CD4-positive, CD25-positive, alpha-beta regulatory T cell (primary cell): ENCODE data around the gene AKR1E2. TPM values are rescaled to one million over a fixed set of nuclear protein-coding genes. Genes with fewer than 3 reads are reported as not detected.

ENCODE experiments used
- ATAC-seq, 2 donors: fragments of 150-1000 bp; cut with Tn5 transposase; one replicate each; pipeline ENCODE4 v1.10.0; 2021; ENCODE audit warnings: low read depth in 2 of 2, moderate number of reproducible peaks in 2 of 2, moderate library complexity in 1 of 2
- DNase-seq, 3 donors: peaks; one replicate each; pipeline versions ENCODE4 v3.0.0 to v3.0.0-alpha.2; 2012 to 2022; ENCODE audit warnings: mixed read lengths in 1 of 3
- H3K27ac ChIP-seq: one replicate; pipeline ENCODE4 v1.7.0; 2013; ENCODE audit warnings: mild to moderate bottlenecking, low read length; ENCODE audit not compliant: insufficient read depth, poor library complexity, severe bottlenecking
- H3K27me3 ChIP-seq: one replicate; pipeline ENCODE4 v1.7.0; 2013; ENCODE audit warnings: low read length; ENCODE audit not compliant: control insufficient read depth, insufficient read depth
- H3K36me3 ChIP-seq: one replicate; pipeline ENCODE4 v1.7.0; 2013; ENCODE audit warnings: mild to moderate bottlenecking, low read length, moderate library complexity; ENCODE audit not compliant: control insufficient read depth, insufficient read depth
- H3K4me1 ChIP-seq: 2 replicates; pipeline ENCODE4 v1.7.0; 2013; ENCODE audit warnings: mild to moderate bottlenecking, low read length; ENCODE audit not compliant: insufficient read depth, control insufficient read depth, poor library complexity, severe bottlenecking
- H3K4me3 ChIP-seq: one replicate; pipeline ENCODE4 v1.7.0; 2013; ENCODE audit warnings: low read depth, mild to moderate bottlenecking, low read length, moderate library complexity
- H3K9me3 ChIP-seq, 2 experiments: 1 replicate in 1 of 2; 2 replicates in 1 of 2; pipeline ENCODE4 v1.7.0; 2013; ENCODE audit warnings: low read length in 2 of 2, mild to moderate bottlenecking in 1 of 2, moderate library complexity in 1 of 2; ENCODE audit not compliant: control insufficient read depth in 2 of 2
- H3K27ac Mint-ChIP-seq, 3 donors: one replicate each; pipeline ENCODE4 v1.8.0; 2020 to 2022; ENCODE audit warnings: mild to moderate bottlenecking in 3 of 3, mixed read lengths in 3 of 3, moderate library complexity in 2 of 3
- H3K27me3 Mint-ChIP-seq: one replicate; pipeline ENCODE4 v1.8.0; 2022; ENCODE audit warnings: mild to moderate bottlenecking, mixed read lengths
- H3K36me3 Mint-ChIP-seq: one replicate; pipeline ENCODE4 v1.8.0; 2020; ENCODE audit warnings: mixed read lengths
- H3K4me1 Mint-ChIP-seq, 4 donors: one replicate each; pipeline ENCODE4 v1.8.0; 2020 to 2022; ENCODE audit warnings: mixed read lengths in 4 of 4, mild to moderate bottlenecking in 1 of 4
- H3K4me3 Mint-ChIP-seq, 4 donors: one replicate each; pipeline ENCODE4 v1.8.0; 2020 to 2022; ENCODE audit warnings: mild to moderate bottlenecking in 4 of 4, mixed read lengths in 4 of 4, moderate library complexity in 3 of 4
- H3K9me3 Mint-ChIP-seq, 7 donors: one replicate each; pipeline ENCODE4 v1.8.0; 2020 to 2022; ENCODE audit warnings: mixed read lengths in 7 of 7, mild to moderate bottlenecking in 3 of 7, moderate library complexity in 2 of 7
- polyA plus RNA-seq, 4 donors: library from polyadenylated mRNA; unstranded; fragments of 300-500 nt; fragmentation: Illumina TruSeq; gene quantifications; one replicate each; pipeline ENCODE4 v1.2.3, GENCODE V29; 2021
- total RNA-seq: library from RNA; stranded (reverse); gene quantifications from one replicate; pipeline ENCODE4 v1.2.3, GENCODE V29; 2022

The AKR1E2 gene
- total and polyA plus RNA-seq, 5 donors from 2014 or later = 0.26 to 4.5 (median 0.76) TPM; not detected in 1

GRCh38 chr10:4846775-4847174 is 20.8 kb downstream of the AKR1E2 start:
- no peaks in the 10 kb centered on the region for H3K9me3 ChIP-seq
- no peak overlapping the region for H3K4me3 ChIP-seq
- H3K27me3 Mint-ChIP-seq = no peaks in the 10 kb centered on the region
- no peak overlapping the region for H3K27ac Mint-ChIP-seq
- H3K4me1 ChIP-seq = no peaks in the 10 kb centered on the region
- ATAC-seq (no peak), DNase-seq (no peak)
- H3K36me3 ChIP-seq = no peaks in the 10 kb centered on the region
- peaks cover 6% of the 10 kb centered on the region for H3K36me3 Mint-ChIP-seq
- no peak overlapping the region for H3K27ac ChIP-seq
- H3K4me3 Mint-ChIP-seq = no peak overlapping the region
- H3K9me3 Mint-ChIP-seq = no peaks in the 10 kb centered on the region
- H3K4me1 Mint-ChIP-seq = peaks cover 0 to 10% (median 2%) of the 10 kb centered on the region in 4 donors
- H3K27me3 ChIP-seq = no peaks in the 10 kb centered on the region

DNA sequence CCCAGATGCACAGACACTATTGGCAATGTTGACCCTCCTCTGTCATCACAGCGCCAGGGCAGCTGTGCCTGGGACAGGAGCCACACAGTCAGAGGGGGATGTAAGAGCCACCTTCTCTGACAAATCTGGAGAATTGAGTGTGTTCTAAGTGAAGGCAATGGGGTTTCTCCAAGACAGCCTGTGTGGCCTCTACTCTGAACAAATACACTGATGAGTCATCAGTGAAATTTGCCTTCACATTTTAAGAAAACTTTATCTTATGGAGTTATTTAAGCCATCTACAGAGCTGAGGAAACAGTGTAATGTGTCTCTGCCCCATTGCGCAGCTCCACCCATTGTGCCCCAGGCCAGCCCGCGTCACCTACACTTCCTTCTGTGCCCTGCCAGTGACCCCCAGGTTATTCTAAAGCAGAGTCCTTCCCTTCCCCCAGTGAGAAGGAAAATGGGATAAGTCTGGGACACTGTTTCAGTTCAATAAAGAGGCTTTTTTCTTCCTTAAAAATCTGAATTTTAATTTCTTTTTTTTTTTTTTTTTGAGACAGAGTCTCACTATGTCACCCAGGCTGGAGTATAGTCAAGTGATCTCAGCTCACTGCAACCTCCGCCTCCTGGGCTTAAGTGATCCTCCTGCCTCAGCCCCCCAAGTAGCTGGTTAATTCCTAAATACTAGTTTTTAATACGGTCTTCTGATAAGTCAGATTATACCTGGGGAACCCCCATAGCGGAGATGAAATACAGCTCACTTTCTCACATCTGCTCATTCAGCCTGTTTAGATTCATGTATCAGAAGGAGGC is 21.8 kb downstream of the AKR1E2 start:
- H3K27me3 ChIP-seq = no peaks in the 10 kb centered on the region
- no peaks in the 10 kb centered on the region for H3K36me3 ChIP-seq
- Mint-ChIP-seq H3K27me3 (peaks cover 2% of the 10 kb centered on the region), H3K27ac (no peak overlapping the region), H3K36me3 (peaks cover 6% of the 10 kb centered on the region), H3K4me1 (peaks cover 0 to 10% (median 2%) of the 10 kb centered on the region in 4 donors), H3K9me3 (no peaks in the 10 kb centered on the region), H3K4me3 (no peak overlapping the region)
- H3K27ac ChIP-seq = no peak overlapping the region
- DNase-seq = no peak
- ATAC-seq = no peak
- H3K9me3 ChIP-seq = no peaks in the 10 kb centered on the region
- no peaks in the 10 kb centered on the region for H3K4me1 ChIP-seq
- H3K4me3 ChIP-seq = no peak overlapping the region

DNA sequence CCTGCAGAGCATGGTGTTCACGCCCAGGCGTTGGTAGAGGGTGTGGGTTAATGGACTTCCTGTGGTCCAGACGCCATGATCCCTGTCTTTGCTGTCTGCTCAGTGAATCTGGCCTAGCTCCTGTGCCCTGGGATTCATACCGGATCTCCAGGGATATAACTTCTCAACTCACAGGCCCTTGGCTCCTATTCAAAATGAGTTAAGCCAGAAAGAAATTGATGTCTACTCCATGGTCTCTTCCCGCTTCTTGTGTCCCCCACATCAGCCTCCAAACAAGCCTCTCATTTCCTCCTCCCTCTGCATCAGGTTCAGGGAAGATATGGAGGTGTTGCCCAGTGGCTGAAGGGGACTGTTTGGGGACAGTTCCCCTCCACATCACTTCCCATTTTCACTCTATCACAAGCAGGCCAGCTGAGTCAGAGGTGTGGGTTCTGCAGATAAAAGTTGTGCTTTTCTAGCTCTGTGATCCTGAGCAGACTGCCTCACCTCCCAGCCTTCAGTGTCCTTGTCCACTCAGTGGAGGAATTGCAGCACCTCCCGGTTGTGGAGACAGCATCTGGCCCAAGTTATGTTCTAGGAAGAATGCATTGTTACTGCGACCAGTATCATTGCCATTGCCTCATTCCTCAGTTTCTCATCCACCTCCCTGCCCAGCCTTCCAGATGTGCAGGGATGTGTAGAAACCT is 22.5 kb downstream of the AKR1E2 start:
- no peak for ATAC-seq
- H3K9me3 Mint-ChIP-seq = no peaks in the 10 kb centered on the region

GRCh38 chr10:4849042-4849402 is 23.0 kb downstream of the AKR1E2 start:
- H3K36me3 Mint-ChIP-seq = peaks cover 4% of the 10 kb centered on the region
- no peak for ATAC-seq
- no peak overlapping the region for H3K27ac Mint-ChIP-seq
- no peaks in the 10 kb centered on the region for H3K27me3 ChIP-seq
- H3K4me3 ChIP-seq = no peak overlapping the region
- peaks cover 0 to 10% (median 2%) of the 10 kb centered on the region in 4 donors for H3K4me1 Mint-ChIP-seq
- peaks cover 4% of the 10 kb centered on the region for H3K27me3 Mint-ChIP-seq
- no peaks in the 10 kb centered on the region for H3K9me3 Mint-ChIP-seq
- H3K9me3 ChIP-seq = no peaks in the 10 kb centered on the region
- DNase-seq = no peak
- no peak overlapping the region for H3K4me3 Mint-ChIP-seq
- H3K27ac ChIP-seq = no peak overlapping the region
- no peaks in the 10 kb centered on the region for H3K4me1 ChIP-seq
- no peaks in the 10 kb centered on the region for H3K36me3 ChIP-seq

More for the DNA sequence above, 22.5 kb downstream of the AKR1E2 start:
- Mint-ChIP-seq H3K4me1 (peaks cover 0 to 10% (median 2%) of the 10 kb centered on the region in 4 donors), H3K36me3 (peaks cover 6% of the 10 kb centered on the region), H3K27me3 (peaks cover 4% of the 10 kb centered on the region), H3K4me3 (no peak overlapping the region), H3K27ac (no peak overlapping the region)
- Histone ChIP-seq H3K27me3 (no peaks in the 10 kb centered on the region), H3K9me3 (no peaks in the 10 kb centered on the region), H3K4me3 (no peak overlapping the region), H3K4me1 (no peaks in the 10 kb centered on the region), H3K36me3 (no peaks in the 10 kb centered on the region), H3K27ac (no peak overlapping the region)
- DNase-seq = no peak

DNA sequence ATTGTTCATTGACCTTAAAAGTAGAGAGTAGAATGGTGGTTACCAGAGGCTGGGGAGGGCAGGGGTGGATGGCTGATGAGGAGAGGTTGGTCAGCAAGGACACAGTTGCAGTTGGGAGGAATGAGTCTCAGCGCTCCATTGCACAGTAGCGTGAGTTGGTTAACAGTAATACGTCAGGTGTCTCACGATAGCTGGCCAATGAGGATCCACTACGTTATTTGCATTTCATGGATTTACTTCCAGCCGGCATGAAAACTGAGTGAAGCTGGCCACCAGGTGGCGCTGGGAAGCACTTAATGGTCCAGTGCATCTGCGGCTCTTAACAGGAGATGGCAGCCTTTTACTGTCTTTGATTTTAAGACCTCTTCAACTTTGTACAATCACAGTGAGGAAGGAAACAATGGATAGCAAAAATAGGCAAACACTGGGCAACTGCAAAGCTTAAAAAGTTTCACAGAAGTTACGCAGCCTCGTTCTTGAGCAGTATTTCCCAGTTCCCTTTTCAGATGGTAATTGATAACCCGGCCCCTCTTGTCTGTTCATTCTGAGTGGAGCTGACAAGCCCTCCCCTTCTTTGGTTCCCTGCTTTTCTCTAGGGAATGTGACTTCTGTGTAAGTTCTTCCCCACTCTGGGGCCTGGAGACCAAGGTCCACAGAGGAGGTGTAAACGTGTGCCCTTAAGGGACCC is 23.7 kb downstream of the AKR1E2 start:
- no peaks in the 10 kb centered on the region for H3K4me1 ChIP-seq
- Mint-ChIP-seq H3K4me3 (no peak overlapping the region), H3K27me3 (peaks cover 4% of the 10 kb centered on the region), H3K9me3 (no peaks in the 10 kb centered on the region), H3K4me1 (peaks cover 0 to 10% (median 2%) of the 10 kb centered on the region in 4 donors), H3K27ac (peak overlapping the region in 1 of 3 donors; percentile 65), H3K36me3 (no peaks in the 10 kb centered on the region)
- H3K27me3 ChIP-seq = no peaks in the 10 kb centered on the region
- peak; percentile 72 to 91 (median 79) for DNase-seq
- no peaks in the 10 kb centered on the region for H3K9me3 ChIP-seq
- H3K4me3 ChIP-seq = no peak overlapping the region
- peak; percentile 73 to 86 for ATAC-seq
- no peaks in the 10 kb centered on the region for H3K36me3 ChIP-seq
- no peak overlapping the region for H3K27ac ChIP-seq

DNA sequence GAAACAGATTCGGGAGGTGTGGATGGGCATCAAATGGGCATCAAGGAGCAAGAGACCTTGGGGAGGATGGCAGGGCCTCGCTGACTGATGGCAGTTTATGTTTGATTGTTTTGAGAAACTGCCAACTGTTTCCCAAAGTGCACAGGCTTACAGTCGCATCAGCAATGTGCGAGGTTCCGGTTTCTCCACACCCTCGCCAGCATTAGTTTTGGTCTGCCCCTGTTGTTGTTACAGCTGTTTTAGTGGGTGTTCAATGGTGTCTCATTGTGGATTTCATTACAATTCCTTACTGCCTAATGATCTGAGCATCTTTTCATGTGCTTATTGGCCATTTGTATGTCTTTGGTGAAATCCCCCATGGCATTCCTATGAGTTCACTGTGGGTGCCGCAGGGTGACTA is 24.4 kb downstream of the AKR1E2 start:
- no peak for ATAC-seq
- no peaks in the 10 kb centered on the region for H3K9me3 ChIP-seq
- no peaks in the 10 kb centered on the region for H3K9me3 Mint-ChIP-seq
- H3K27ac ChIP-seq = no peak overlapping the region
- H3K36me3 Mint-ChIP-seq = no peaks in the 10 kb centered on the region
- H3K4me3 ChIP-seq = no peak overlapping the region
- peaks cover 11% of the 10 kb centered on the region for H3K27me3 Mint-ChIP-seq
- H3K4me1 ChIP-seq = no peaks in the 10 kb centered on the region
- H3K36me3 ChIP-seq = no peaks in the 10 kb centered on the region
- H3K27me3 ChIP-seq = no peaks in the 10 kb centered on the region
- peaks cover 0 to 10% (median 2%) of the 10 kb centered on the region in 4 donors for H3K4me1 Mint-ChIP-seq
- DNase-seq = no peak
- no peak overlapping the region for H3K4me3 Mint-ChIP-seq
- H3K27ac Mint-ChIP-seq = no peak overlapping the region

GRCh38 chr10:4851176-4851575 is 25.2 kb downstream of the AKR1E2 start:
- Histone ChIP-seq H3K36me3 (no peaks in the 10 kb centered on the region), H3K9me3 (no peaks in the 10 kb centered on the region), H3K4me3 (no peak overlapping the region), H3K4me1 (no peaks in the 10 kb centered on the region), H3K27me3 (no peaks in the 10 kb centered on the region), H3K27ac (no peak overlapping the region)
- Mint-ChIP-seq H3K4me1 (peaks cover 0 to 10% (median 2%) of the 10 kb centered on the region in 4 donors), H3K4me3 (no peak overlapping the region), H3K27ac (no peak overlapping the region), H3K9me3 (no peaks in the 10 kb centered on the region), H3K36me3 (no peaks in the 10 kb centered on the region), H3K27me3 (peaks cover 12% of the 10 kb centered on the region)
- ATAC-seq (no peak), DNase-seq (no peak)
